CD4-positive, alpha-beta T cell treated with Interleukin-2 at 100 ng/mL for 4 hours (primary cell): ENCODE measurements around the gene RAB5IF.
"Not testable (repeated sequence)": the region's sequence is repeated elsewhere in the genome, so short reads cannot be mapped to it uniquely, and the experiment has no call there.

ENCODE experiments used
- DNase-seq: peaks from one replicate; pipeline ENCODE4 v3.0.0-alpha.2; 2020; ENCODE audit warnings: low spot score

RAB5IF gene

GRCh38 chr20:36605399-36606157, at the start of gene RAB5IF:
Gene RAB5IF (plus strand): TSS chr20:36605779. CDS start chr20:36605952, 173 bp downstream.
- peak; percentile 99 for DNase-seq

- no peak for DNase-seq
These were observed 42.9 kb upstream of the RAB5IF start for GRCh38 chr20:36562724-36563123.

GRCh38 chr20:36563374-36563773, 42.2 kb upstream of the RAB5IF start:
- DNase-seq = no peak

- not testable (repeated sequence) for DNase-seq
These were observed 41.4 kb upstream of the RAB5IF start for GRCh38 chr20:36564078-36564725.

- not testable (repeated sequence) for DNase-seq
These were observed 40.9 kb upstream of the RAB5IF start for GRCh38 chr20:36564726-36565121.

GRCh38 chr20:36565520-36565919, 40.1 kb upstream of the RAB5IF start:
- DNase-seq = no peak

- DNase-seq = no peak
These were observed 35.6 kb upstream of the RAB5IF start for GRCh38 chr20:36569847-36570429.

- no peak for DNase-seq
These were observed 33.7 kb upstream of the RAB5IF start for GRCh38 chr20:36571564-36572504.

- DNase-seq = peak; percentile 79
These were observed 32.9 kb upstream of the RAB5IF start for GRCh38 chr20:36572701-36573102.

- peak; percentile 91 for DNase-seq
These were observed 32.3 kb upstream of the RAB5IF start, which contains the start of gene TGIF2 for GRCh38 chr20:36573103-36573797. Gene TGIF2 (plus strand): TSS chr20:36573597. CDS start chr20:36578775, 5,178 bp downstream.

GRCh38 chr20:36573798-36574365, 31.7 kb upstream of the RAB5IF start:
- DNase-seq = no peak

GRCh38 chr20:36574366-36575135, 31.0 kb upstream of the RAB5IF start:
- peak; percentile 32 for DNase-seq

- no peak for DNase-seq
These were observed 29.5 kb upstream of the RAB5IF start for GRCh38 chr20:36576081-36576445.

- no peak for DNase-seq
These were observed 27.1 kb upstream of the RAB5IF start for GRCh38 chr20:36578356-36579041.

GRCh38 chr20:36579996-36580545, 25.5 kb upstream of the RAB5IF start:
- no peak for DNase-seq

GRCh38 chr20:36582322-36582721, 23.3 kb upstream of the RAB5IF start:
- DNase-seq = peak; percentile 14

GRCh38 chr20:36582821-36583220, 22.8 kb upstream of the RAB5IF start:
- no peak for DNase-seq

- DNase-seq = no peak
These were observed 21.5 kb upstream of the RAB5IF start for GRCh38 chr20:36584018-36584481.
